ENCODE data around the gene TNFRSF6B.

DNA sequence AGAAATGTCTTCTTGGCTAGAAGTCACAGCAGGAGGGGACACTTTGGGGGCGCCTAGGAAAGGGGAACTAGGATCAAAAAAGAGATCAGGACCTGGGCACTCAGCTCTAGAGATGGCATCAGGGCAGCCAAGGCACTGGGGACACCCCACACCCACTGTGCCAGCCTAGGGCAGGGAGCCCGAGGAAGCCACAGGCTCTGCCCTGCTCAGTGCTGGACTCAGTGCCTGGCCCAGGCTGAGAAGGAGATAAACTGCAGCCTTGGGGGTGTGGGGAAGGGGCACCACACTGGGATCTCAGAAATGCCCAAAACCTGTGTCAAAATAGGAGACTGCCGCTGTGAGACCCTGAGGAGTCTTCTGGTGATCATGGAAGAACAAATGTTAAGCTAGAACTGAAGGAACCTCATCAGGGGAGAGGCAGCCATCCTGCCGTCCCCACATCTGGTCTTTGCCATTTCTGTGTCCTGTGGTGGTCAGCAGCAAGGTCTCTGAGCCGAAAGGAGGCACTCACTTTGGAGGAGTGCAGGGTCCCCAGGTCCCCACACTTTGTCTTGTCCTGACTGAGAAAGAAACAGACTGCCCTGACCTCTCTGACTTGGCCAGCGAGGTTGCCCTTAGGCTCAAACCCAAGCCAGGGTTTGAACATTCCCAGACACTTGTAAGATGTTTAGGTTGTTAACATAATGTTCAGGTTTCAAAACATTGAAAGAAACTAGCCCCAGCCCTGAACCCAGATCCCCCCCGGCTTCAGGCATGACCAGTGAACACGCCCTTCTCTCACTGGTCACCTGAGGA lies 9.0 kb downstream of the TNFRSF6B start:
- no peak for TF ChIP-seq POLR2A (IDR thresholded peaks at IDR 0.05; ENCODE audit: low read length)
- TF ChIP-seq GATA1 (IDR thresholded peaks at IDR 0.05; ENCODE audit: low read depth, low read length), result no peak

All from erythroblast (primary cell).